Bladder microvascular endothelial cell (primary cell): Measurements from ENCODE around the gene CDH23. TPM values are rescaled to one million over a fixed set of nuclear protein-coding genes. Genes with fewer than 3 reads are reported as not detected.

Experiments used
- total RNA-seq: library from RNA; depleted of rRNA; stranded (reverse); fragments of >200 nt; gene quantifications from 2 replicates; pipeline ENCODE4 v1.2.3, GENCODE V29; 2014

The CDH23 gene
- under 0.01 and 0.06 TPM in 2 replicates for total RNA-seq

DNA sequence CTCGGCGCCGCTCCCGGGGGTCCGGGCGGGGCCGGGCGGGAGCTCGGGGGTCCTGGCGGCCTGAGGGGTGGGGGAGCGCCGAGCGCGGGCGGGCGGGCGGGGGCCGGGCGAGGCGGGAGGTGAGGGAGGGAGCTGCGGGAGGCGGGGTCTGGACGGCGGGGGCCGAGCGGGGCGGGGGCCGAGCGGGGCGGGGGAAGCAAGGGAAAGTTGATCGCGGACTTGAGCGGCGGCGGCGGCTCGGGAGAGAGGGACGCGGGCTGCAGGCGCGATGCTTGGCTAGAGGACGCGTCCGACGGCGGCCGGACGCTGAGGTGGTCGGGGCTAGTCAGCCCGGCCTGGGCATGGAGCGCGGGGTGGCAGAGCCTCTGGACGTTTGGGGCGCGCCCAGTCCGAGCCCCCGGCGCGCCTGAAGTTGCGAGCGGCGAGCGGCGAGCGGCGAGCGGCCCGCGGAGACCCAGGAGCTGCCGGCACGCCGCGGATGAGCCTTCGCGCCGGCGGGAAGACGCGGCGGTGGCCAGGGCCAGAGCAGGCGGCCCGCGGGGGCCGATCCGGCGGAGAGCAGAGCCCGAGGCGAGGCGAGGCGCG lies at the start of gene CDH23:
Gene CDH23, plus strand, starts transcription at position 210 of the 585 bp plus-strand sequence. CDS start 42,912 bp downstream, outside the sequence.

GRCh38 chr10:71719464-71720201 lies 322.9 kb downstream of the CDH23 start, which contains the start of gene C10orf105:
TSS of gene C10orf105 (minus strand) at chr10:71719778. CDS start at chr10:71716337, 3,441 bp downstream.

GRCh38 chr10:71773221-71773971 lies 376.7 kb downstream of the CDH23 start, which contains the start of gene VSIR:
TSS of gene VSIR (minus strand) at chr10:71773520. CDS start at chr10:71773439, 81 bp downstream.

DNA sequence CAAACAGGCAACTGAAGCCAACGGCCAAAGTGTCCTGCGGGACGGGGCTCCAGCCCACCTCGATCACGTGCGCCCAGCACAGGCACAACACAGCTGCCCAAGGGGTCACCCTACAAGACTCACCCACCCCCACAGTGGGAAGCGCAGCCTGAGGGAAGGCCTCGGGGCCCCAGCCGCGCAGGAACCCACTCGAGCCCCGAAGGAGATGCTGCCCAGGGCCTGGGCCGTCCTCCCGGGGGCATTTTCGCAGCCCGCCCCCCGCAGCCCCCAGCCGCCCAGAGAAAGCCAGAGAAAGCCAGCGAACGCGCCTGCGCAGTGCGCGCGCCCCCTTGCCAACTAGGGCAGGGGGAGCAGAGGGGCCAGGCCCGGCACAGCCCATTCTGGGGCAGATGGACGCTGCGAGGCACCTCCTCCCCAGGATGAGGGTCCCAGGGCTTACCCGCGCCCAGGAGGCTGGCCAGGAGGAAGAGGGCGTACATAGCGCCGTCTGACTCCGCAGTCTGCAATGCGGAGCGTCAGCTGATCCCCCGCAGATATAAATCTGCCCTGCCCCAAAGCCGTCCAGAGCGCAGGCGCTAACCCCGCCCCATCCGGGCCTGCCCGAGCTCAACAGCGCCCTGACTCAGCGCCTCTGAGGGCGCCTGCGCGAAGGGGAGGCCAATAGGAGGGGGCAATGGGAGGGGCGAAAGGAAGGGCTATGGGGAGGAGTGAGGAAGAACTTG lies 454.2 kb downstream of the CDH23 start, which contains the start of gene PSAP:
Gene PSAP, minus strand, starts transcription at position 509 of the 722 bp plus-strand sequence. Its CDS starts 30 bp downstream, at position 479.

Other genes starting within 250 kb of the CDH23 start
- 5.3 and 24.8 TPM in 2 replicates for gene UNC5B, start 184.3 kb upstream of the CDH23 start, total RNA-seq
- gene SLC29A3, start 77.7 kb upstream of the CDH23 start, total RNA-seq: 1.5 and 2.6 TPM in 2 replicates